OCI-LY1 (cell line): Measurements from ENCODE around the gene NR1D2.

Experiments
- CTCF ChIP-seq: fragments of 200-600 bp; sonication (generic), shearing (Covaris generic); IDR thresholded peaks from 2 replicates; pipeline ENCODE4 v1.5.1; 2017; ENCODE audit warnings: mild to moderate bottlenecking, antibody characterized with exemption, low read length, moderate library complexity, mixed read lengths
- EZH2 ChIP-seq: fragments of 200-600 bp; sonication (generic), shearing (Covaris generic); IDR thresholded peaks from 2 replicates; pipeline ENCODE4 v1.8.0; 2017; ENCODE audit warnings: borderline replicate concordance, mixed run types, mild to moderate bottlenecking, antibody characterized with exemption, low read length, moderate library complexity, mixed read lengths

GRCh38 chr3:23934253-23934652 lies 10.8 kb upstream of the NR1D2 start:
- no peak for TF ChIP-seq CTCF
- TF ChIP-seq EZH2: no peak
